ENCODE measurements around the gene NR5A1. TPM values are rescaled to one million over a fixed set of nuclear protein-coding genes. Genes with fewer than 3 reads are reported as not detected.

The NR5A1 gene
- total RNA-seq, 4 donors from 2014 or later: not detected

DNA sequence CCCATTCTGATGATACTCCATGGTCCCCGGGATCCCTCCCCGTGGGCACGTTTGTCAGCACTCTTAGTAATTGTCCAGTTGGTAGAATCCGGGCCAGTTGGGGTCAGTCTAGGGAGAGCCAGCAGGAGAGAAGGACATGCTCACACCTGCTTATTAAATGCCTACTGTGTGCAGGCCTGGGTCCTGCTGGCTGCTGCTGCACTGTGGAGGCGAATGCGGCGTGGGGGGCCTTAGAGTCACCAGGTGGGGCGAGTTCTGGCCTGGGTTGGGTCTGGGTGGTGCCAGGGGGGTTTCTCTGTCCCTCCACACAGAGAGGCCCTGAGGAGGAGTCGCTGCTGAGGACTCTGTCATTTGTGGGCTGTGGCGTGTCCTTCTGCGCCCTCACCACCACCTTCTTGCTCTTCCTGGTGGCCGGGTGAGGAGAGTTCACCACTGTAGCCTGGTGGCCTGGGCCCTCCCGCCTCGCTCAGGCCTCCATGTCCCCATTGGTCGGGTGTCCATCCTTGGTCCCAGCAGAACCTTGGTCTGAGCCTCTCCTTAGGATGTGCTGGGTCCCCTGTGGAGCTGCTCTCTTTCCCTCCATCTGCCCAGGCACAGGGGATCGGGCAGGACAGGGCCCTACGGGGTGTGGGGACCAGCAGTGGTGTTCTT, 39.7 kb downstream of the NR5A1 start:
- TF ChIP-seq EP300 (IDR thresholded peaks at IDR 0.05) (no peak), CTCF (IDR thresholded peaks at IDR 0.05) (no peak), POLR2A (IDR thresholded peaks at IDR 0.05) (no peak)
- WGBS, 2 donors: 89 to 93% methylated on average over 17 of the region's 17 CpGs
- Histone ChIP-seq H3K4me1 (no peaks in the 10 kb centered on the region), H3K9me3 (peaks cover 0 to 5% (median 0%) of the 10 kb centered on the region in 4 donors), H3K4me3 (no peak overlapping the region), H3K27me3 (peaks cover 0 to 8% of the 10 kb centered on the region in 2 donors), H3K27ac (no peak overlapping the region), H3K36me3 (no peaks in the 10 kb centered on the region)
- DNase-seq (ENCODE audit: low spot score in 2 of 2): no peak

- Histone ChIP-seq H3K4me1 (no peaks in the 10 kb centered on the region), H3K4me3 (no peak overlapping the region), H3K27me3 (no peaks in the 10 kb centered on the region), H3K9me3 (peaks cover 0 to 10% (median 0%) of the 10 kb centered on the region in 4 donors), H3K27ac (no peak overlapping the region), H3K36me3 (no peaks in the 10 kb centered on the region)
- TF ChIP-seq CTCF (IDR thresholded peaks at IDR 0.05) (no peak), EP300 (IDR thresholded peaks at IDR 0.05) (no peak), POLR2A (IDR thresholded peaks at IDR 0.05) (no peak)
- no peak for DNase-seq (ENCODE audit: low spot score in 2 of 2)
- WGBS, 2 donors: 72 to 85% methylated on average over 3 of the region's 3 CpGs
Measured at GRCh38 chr9:124465736-124466135, 41.5 kb downstream of the NR5A1 start.

DNA sequence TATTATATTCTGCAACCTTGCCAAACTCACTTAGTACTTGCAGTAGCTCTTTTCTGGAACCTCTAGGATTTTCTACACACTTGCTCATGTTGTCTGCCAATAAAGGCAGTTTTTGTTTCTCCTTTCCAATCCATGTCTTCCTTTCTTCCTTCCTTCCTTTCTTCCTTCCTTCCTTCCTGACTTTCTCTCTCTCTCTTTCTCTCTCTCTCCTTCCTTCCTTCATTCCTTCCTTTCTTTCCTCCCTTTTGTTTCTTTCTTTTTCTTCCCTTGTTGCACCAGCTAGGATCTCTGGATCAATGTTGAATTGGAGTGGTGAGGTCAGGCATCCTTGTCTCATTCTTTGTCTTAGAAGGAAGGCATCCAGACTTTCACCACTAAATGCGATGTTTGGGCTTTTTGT, 44.5 kb downstream of the NR5A1 start:
- no peak overlapping the region for H3K27ac ChIP-seq
- H3K27me3 ChIP-seq: no peaks in the 10 kb centered on the region
- H3K36me3 ChIP-seq: no peaks in the 10 kb centered on the region
- no peak overlapping the region for H3K4me3 ChIP-seq
- no peak for TF ChIP-seq CTCF (IDR thresholded peaks at IDR 0.05)
- TF ChIP-seq EP300 (IDR thresholded peaks at IDR 0.05): no peak
- no peak for TF ChIP-seq POLR2A (IDR thresholded peaks at IDR 0.05)
- no peaks in the 10 kb centered on the region for H3K4me1 ChIP-seq
- H3K9me3 ChIP-seq: peaks cover 0 to 15% (median 0%) of the 10 kb centered on the region in 4 donors
- DNase-seq (ENCODE audit: low spot score in 2 of 2): no peak
- WGBS, 2 donors: 85 to 88% methylated on average over 1 of the region's 1 CpG

DNA sequence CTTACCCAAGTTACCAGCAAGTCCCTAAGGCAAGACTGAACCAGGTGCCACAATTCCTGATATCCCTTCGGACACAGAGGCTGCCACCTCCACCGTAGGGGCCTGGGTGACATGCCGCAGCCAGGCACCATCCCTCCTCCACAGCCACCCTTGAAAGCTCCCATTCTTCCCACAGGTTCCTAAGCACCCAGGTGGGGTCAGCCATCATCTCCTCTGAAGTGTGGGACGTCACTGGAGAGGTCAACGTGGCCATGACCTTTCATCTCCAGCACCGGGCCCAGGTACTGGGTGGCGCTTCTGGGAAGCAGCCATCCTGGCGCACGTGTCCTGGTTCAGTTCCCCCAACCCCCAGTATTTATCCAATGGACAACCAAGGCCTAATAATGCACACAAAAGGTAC, 48.8 kb downstream of the NR5A1 start:
- TF ChIP-seq EP300 (IDR thresholded peaks at IDR 0.05) (no peak), POLR2A (IDR thresholded peaks at IDR 0.05) (no peak), CTCF (IDR thresholded peaks at IDR 0.05) (no peak)
- Histone ChIP-seq H3K36me3 (no peaks in the 10 kb centered on the region), H3K4me1 (peaks cover 0 to 4% (median 0%) of the 10 kb centered on the region in 4 donors), H3K27ac (no peak overlapping the region), H3K9me3 (peaks cover 0 to 12% (median 0%) of the 10 kb centered on the region in 4 donors), H3K4me3 (no peak overlapping the region), H3K27me3 (peaks cover 0 to 14% of the 10 kb centered on the region in 2 donors)
- DNase-seq (ENCODE audit: low spot score in 2 of 2): no peak
- WGBS, 2 donors: 84 to 85% methylated on average over 9 of the region's 9 CpGs

GRCh38 chr9:124457887-124458431, 49.2 kb downstream of the NR5A1 start:
- TF ChIP-seq EP300 (IDR thresholded peaks at IDR 0.05) (no peak), POLR2A (IDR thresholded peaks at IDR 0.05) (no peak), CTCF (IDR thresholded peaks at IDR 0.05) (no peak)
- Histone ChIP-seq H3K27ac (no peak overlapping the region), H3K4me3 (no peak overlapping the region), H3K4me1 (peaks cover 0 to 9% (median 0%) of the 10 kb centered on the region in 4 donors), H3K36me3 (no peaks in the 10 kb centered on the region), H3K9me3 (peaks cover 0 to 10% (median 0%) of the 10 kb centered on the region in 4 donors), H3K27me3 (peaks cover 0 to 16% of the 10 kb centered on the region in 2 donors)
- 70 to 76% methylated on average over 6 to 8 of the region's 8 CpGs for WGBS, 2 donors
- DNase-seq (ENCODE audit: low spot score in 2 of 2): no peak
